Measurements from ENCODE around the gene MAST2. TPM values are rescaled to one million over a fixed set of nuclear protein-coding genes. Genes with fewer than 3 reads are reported as not detected.
A peak's percentile ranks its signal among the peaks of the same experiment; 100 is the strongest.

Gene MAST2
- total and polyA plus RNA-seq, 9 of the 15 experiments (the other 6 are each of a cell fraction or from before 2014, with no cell fraction given), result 0.73 to 32.0 (median 17.8) TPM

DNA sequence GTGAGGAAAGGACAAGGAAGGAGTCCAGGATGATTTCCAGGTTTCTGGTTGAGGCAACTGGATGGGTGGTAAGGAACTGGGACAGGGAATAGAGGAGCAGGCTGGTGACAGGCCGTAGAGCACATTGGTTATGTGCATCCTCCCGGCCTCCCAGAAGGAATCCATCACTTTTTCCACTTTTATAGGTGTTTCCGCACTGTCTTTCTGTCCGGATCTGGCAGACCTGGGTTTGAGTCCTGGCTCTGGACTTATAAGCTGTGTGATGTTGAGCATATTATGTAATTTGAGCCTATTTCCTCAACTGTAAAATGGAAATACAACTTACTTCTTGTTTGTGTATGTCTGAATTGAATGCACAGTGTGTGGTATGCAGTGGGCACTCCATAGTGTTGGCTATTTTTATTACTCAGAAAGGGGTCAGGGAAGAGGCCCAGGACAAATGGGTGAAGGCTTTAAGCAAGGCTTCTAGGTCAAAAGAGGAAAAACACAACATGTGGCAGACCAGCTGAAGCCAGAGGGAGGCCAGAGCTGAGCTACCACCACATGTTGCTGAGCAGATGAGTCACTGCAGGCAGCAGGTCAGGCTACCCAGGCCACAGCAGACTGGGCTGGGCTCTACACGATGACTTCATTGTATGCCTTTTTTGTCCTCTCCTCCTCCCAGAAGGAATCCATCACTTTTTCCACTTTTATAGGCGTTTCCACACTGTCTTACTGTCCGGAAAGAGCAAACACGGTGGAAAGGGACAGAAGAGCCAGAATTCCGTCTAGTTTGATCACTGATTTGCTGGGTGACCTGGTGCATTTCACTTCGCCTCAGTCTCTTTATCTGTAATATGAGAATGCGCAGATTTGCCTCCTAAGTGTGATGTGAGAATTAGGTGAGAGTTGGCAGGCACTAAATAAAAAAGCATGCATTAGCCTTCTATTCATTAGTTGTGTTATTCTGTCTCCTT is 791 bp upstream of the MAST2 start (continued):
- TF ChIP-seq, protein P1, sequence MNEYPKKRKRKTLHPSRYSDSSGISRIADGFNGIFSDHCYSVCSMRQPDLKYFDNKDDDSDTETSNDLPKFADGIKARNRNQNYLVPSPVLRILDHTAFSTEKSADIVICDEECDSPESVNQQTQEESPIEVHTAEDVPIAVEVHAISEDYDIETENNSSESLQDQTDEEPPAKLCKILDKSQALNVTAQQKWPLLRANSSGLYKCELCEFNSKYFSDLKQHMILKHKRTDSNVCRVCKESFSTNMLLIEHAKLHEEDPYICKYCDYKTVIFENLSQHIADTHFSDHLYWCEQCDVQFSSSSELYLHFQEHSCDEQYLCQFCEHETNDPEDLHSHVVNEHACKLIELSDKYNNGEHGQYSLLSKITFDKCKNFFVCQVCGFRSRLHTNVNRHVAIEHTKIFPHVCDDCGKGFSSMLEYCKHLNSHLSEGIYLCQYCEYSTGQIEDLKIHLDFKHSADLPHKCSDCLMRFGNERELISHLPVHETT (CRISPR knock-in tag; conservative IDR thresholded peaks at IDR 0.05 in 1 of 2, IDR thresholded peaks at IDR 0.05 in 1 of 2), result peak in 1 of 2 experiments; percentile 45; a peak in 1 of 4 replicates
- TF ChIP-seq, protein P2, sequence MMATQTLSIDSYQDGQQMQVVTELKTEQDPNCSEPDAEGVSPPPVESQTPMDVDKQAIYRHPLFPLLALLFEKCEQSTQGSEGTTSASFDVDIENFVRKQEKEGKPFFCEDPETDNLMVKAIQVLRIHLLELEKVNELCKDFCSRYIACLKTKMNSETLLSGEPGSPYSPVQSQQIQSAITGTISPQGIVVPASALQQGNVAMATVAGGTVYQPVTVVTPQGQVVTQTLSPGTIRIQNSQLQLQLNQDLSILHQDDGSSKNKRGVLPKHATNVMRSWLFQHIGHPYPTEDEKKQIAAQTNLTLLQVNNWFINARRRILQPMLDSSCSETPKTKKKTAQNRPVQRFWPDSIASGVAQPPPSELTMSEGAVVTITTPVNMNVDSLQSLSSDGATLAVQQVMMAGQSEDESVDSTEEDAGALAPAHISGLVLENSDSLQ (IDR thresholded peaks at IDR 0.05), result 0 out of 2 replicates have a peak, but pooled peaks have one; percentile 18
- TF ChIP-seq, protein P3, sequence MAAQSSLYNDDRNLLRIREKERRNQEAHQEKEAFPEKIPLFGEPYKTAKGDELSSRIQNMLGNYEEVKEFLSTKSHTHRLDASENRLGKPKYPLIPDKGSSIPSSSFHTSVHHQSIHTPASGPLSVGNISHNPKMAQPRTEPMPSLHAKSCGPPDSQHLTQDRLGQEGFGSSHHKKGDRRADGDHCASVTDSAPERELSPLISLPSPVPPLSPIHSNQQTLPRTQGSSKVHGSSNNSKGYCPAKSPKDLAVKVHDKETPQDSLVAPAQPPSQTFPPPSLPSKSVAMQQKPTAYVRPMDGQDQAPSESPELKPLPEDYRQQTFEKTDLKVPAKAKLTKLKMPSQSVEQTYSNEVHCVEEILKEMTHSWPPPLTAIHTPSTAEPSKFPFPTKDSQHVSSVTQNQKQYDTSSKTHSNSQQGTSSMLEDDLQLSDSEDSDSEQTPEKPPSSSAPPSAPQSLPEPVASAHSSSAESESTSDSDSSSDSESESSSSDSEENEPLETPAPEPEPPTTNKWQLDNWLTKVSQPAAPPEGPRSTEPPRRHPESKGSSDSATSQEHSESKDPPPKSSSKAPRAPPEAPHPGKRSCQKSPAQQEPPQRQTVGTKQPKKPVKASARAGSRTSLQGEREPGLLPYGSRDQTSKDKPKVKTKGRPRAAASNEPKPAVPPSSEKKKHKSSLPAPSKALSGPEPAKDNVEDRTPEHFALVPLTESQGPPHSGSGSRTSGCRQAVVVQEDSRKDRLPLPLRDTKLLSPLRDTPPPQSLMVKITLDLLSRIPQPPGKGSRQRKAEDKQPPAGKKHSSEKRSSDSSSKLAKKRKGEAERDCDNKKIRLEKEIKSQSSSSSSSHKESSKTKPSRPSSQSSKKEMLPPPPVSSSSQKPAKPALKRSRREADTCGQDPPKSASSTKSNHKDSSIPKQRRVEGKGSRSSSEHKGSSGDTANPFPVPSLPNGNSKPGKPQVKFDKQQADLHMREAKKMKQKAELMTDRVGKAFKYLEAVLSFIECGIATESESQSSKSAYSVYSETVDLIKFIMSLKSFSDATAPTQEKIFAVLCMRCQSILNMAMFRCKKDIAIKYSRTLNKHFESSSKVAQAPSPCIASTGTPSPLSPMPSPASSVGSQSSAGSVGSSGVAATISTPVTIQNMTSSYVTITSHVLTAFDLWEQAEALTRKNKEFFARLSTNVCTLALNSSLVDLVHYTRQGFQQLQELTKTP (IDR thresholded peaks at IDR 0.05; ENCODE audit: low read depth in 1 of 2, partially characterized antibody in 2 of 2), result peak in 1 of 2 experiments; percentile 59
- TF ChIP-seq ZFX (CRISPR knock-in tag; IDR thresholded peaks at IDR 0.05) (no peak), LCOR (CRISPR knock-in tag; IDR thresholded peaks at IDR 0.05) (peak; percentile 90), NRF1 (conservative IDR thresholded peaks at IDR 0.05 in 1 of 2, IDR thresholded peaks at IDR 0.05 in 1 of 2) (no peak), TAF9B (IDR thresholded peaks at IDR 0.05; ENCODE audit: partially characterized antibody) (peak; percentile 95), SIN3A (IDR thresholded peaks at IDR 0.05; ENCODE audit: borderline replicate concordance in 2 of 2, control insufficient read depth in 1 of 2, low read depth in 2 of 2, low read length in 2 of 2) (0 out of 4 replicates have a peak, but pooled peaks of 1 of the 2 experiments have one; percentile 51), SRF (CRISPR knock-in tag; IDR thresholded peaks at IDR 0.05) (peak in 1 of 2 experiments; percentile 62; a peak in 2 of 4 replicates), ZBTB17 (CRISPR knock-in tag; IDR thresholded peaks at IDR 0.05) (peak; percentile 42; the same call in 1 of the 2 replicates), NR2C1 (IDR thresholded peaks at IDR 0.05) (peak; percentile 40; the same call in 1 of the 2 replicates), NR2C1 (tag; IDR thresholded peaks at IDR 0.05) (peak; percentile 52)
- TF ChIP-seq, protein P4, sequence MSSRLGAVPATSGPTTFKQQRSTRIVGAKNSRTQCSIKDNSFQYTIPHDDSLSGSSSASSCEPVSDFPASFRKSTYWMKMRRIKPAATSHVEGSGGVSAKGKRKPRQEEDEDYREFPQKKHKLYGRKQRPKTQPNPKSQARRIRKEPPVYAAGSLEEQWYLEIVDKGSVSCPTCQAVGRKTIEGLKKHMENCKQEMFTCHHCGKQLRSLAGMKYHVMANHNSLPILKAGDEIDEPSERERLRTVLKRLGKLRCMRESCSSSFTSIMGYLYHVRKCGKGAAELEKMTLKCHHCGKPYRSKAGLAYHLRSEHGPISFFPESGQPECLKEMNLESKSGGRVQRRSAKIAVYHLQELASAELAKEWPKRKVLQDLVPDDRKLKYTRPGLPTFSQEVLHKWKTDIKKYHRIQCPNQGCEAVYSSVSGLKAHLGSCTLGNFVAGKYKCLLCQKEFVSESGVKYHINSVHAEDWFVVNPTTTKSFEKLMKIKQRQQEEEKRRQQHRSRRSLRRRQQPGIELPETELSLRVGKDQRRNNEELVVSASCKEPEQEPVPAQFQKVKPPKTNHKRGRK (tag; IDR thresholded peaks at IDR 0.05), result no peak
- TF ChIP-seq, protein P5, sequence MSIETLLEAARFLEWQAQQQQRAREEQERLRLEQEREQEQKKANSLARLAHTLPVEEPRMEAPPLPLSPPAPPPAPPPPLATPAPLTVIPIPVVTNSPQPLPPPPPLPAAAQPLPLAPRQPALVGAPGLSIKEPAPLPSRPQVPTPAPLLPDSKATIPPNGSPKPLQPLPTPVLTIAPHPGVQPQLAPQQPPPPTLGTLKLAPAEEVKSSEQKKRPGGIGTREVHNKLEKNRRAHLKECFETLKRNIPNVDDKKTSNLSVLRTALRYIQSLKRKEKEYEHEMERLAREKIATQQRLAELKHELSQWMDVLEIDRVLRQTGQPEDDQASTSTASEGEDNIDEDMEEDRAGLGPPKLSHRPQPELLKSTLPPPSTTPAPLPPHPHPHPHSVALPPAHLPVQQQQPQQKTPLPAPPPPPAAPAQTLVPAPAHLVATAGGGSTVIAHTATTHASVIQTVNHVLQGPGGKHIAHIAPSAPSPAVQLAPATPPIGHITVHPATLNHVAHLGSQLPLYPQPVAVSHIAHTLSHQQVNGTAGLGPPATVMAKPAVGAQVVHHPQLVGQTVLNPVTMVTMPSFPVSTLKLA (conservative IDR thresholded peaks at IDR 0.05), result peak; percentile 83 to 86
